ENCODE data around the gene GNAQ. TPM values are rescaled to one million over a fixed set of nuclear protein-coding genes. Genes with fewer than 3 reads are reported as not detected.
"Not testable (repeated sequence)": the region's sequence is repeated elsewhere in the genome, so short reads cannot be mapped to it uniquely, and the experiment has no call there.

GNAQ gene
- total RNA-seq, 1 experiment from 2014 or later, result 55.5 TPM

- ChIA-PET CTCF (interaction anchor here (1.2 kb wide), 1 partner anchor 15 kb away, joined by 3 read pairs; no protein-coding TSS in a partner anchor), POLR2A (no interaction called here)
- DNase-seq (ENCODE audit: low spot score) (no peak), ATAC-seq (no peak)
- H3K27me3 Mint-ChIP-seq (ENCODE audit: low read depth), result no peaks in the 10 kb centered on the region
- TF ChIP-seq ETV6 (CRISPR knock-in tag; IDR thresholded peaks at IDR 0.05), result no peak
- no peak for TF ChIP-seq NFE2L1 (CRISPR knock-in tag; IDR thresholded peaks at IDR 0.05)
- TF ChIP-seq, protein P1, sequence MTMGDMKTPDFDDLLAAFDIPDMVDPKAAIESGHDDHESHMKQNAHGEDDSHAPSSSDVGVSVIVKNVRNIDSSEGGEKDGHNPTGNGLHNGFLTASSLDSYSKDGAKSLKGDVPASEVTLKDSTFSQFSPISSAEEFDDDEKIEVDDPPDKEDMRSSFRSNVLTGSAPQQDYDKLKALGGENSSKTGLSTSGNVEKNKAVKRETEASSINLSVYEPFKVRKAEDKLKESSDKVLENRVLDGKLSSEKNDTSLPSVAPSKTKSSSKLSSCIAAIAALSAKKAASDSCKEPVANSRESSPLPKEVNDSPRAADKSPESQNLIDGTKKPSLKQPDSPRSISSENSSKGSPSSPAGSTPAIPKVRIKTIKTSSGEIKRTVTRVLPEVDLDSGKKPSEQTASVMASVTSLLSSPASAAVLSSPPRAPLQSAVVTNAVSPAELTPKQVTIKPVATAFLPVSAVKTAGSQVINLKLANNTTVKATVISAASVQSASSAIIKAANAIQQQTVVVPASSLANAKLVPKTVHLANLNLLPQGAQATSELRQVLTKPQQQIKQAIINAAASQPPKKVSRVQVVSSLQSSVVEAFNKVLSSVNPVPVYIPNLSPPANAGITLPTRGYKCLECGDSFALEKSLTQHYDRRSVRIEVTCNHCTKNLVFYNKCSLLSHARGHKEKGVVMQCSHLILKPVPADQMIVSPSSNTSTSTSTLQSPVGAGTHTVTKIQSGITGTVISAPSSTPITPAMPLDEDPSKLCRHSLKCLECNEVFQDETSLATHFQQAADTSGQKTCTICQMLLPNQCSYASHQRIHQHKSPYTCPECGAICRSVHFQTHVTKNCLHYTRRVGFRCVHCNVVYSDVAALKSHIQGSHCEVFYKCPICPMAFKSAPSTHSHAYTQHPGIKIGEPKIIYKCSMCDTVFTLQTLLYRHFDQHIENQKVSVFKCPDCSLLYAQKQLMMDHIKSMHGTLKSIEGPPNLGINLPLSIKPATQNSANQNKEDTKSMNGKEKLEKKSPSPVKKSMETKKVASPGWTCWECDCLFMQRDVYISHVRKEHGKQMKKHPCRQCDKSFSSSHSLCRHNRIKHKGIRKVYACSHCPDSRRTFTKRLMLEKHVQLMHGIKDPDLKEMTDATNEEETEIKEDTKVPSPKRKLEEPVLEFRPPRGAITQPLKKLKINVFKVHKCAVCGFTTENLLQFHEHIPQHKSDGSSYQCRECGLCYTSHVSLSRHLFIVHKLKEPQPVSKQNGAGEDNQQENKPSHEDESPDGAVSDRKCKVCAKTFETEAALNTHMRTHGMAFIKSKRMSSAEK (CRISPR knock-in tag; IDR thresholded peaks at IDR 0.05; ENCODE audit: borderline replicate concordance), result no peak
- TF ChIP-seq ERG (CRISPR knock-in tag; IDR thresholded peaks at IDR 0.05), result no peak
- no peak overlapping the region for H3K27ac Mint-ChIP-seq
- H3K4me1 Mint-ChIP-seq, result peaks cover 38% of the 10 kb centered on the region
- H3K4me3 Mint-ChIP-seq, result no peak overlapping the region
- no peaks in the 10 kb centered on the region for H3K36me3 Mint-ChIP-seq
- H3K9me3 Mint-ChIP-seq, result no peaks in the 10 kb centered on the region
These were observed 149.3 kb downstream of the GNAQ start for GRCh38 chr9:77882294-77882693.

DNA sequence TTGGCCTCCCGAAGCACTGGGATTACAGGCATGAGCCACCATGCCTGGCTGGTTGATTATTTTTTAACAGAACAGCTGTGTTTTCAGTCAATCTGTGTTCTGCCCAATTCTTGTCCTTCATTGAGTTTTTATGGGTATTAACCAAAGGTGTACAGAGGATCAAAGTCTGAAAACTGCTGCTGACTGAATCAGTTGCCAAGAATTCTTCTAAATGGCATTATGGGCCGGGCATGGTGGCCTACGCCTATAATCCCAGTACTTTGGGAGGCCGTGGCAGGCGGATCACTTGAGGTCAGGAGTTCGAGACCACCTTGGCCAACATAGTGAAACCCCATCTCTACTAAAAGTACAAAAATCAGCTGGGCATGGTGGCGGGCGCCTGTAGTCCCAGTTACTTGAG lies 150.0 kb downstream of the GNAQ start:
- H3K27ac Mint-ChIP-seq; H3K9me3 Mint-ChIP-seq; H3K36me3 Mint-ChIP-seq; H3K27me3 Mint-ChIP-seq (ENCODE audit: low read depth); ATAC-seq; POLR2A ChIA-PET; DNase-seq (ENCODE audit: low spot score); H3K4me3 Mint-ChIP-seq: not testable (repeated sequence)
- H3K4me1 Mint-ChIP-seq, result peaks cover 39% of the 10 kb centered on the region
- CTCF ChIA-PET, result interaction anchor here (1.2 kb wide), 1 partner anchor 15 kb away, joined by 3 read pairs; no protein-coding TSS in a partner anchor

- H3K4me3 Mint-ChIP-seq, result no peak overlapping the region
- H3K9me3 Mint-ChIP-seq, result no peaks in the 10 kb centered on the region
- H3K27ac Mint-ChIP-seq, result no peak overlapping the region
- POLR2A ChIA-PET, result no interaction called here
- CTCF ChIA-PET, result interaction anchor here (1.2 kb wide), 1 partner anchor 16 kb away, joined by 3 read pairs; no protein-coding TSS in a partner anchor
- DNase-seq (ENCODE audit: low spot score) (no peak), ATAC-seq (no peak)
- H3K4me1 Mint-ChIP-seq, result peaks cover 44% of the 10 kb centered on the region
- no peaks in the 10 kb centered on the region for H3K27me3 Mint-ChIP-seq (ENCODE audit: low read depth)
- no peaks in the 10 kb centered on the region for H3K36me3 Mint-ChIP-seq
- TF ChIP-seq, protein P2, sequence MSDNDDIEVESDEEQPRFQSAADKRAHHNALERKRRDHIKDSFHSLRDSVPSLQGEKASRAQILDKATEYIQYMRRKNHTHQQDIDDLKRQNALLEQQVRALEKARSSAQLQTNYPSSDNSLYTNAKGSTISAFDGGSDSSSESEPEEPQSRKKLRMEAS (CRISPR knock-in tag; IDR thresholded peaks at IDR 0.05), result no peak
- TF ChIP-seq HMGA2 (CRISPR knock-in tag; IDR thresholded peaks at IDR 0.05) (no peak), OVOL2 (CRISPR knock-in tag; IDR thresholded peaks at IDR 0.05; ENCODE audit: borderline replicate concordance) (no peak), ZNF219 (CRISPR knock-in tag; IDR thresholded peaks at IDR 0.05; ENCODE audit: borderline replicate concordance) (no peak), CDX4 (CRISPR knock-in tag; IDR thresholded peaks at IDR 0.05; ENCODE audit: borderline replicate concordance) (no peak), GABPB1 (CRISPR knock-in tag; IDR thresholded peaks at IDR 0.05) (no peak), ATF1 (CRISPR knock-in tag; IDR thresholded peaks at IDR 0.05) (no peak), TEAD4 (CRISPR knock-in tag; IDR thresholded peaks at IDR 0.05) (no peak), FOXP1 (CRISPR knock-in tag; IDR thresholded peaks at IDR 0.05; ENCODE audit: borderline replicate concordance) (no peak), GRHL2 (CRISPR knock-in tag; IDR thresholded peaks at IDR 0.05; ENCODE audit: insufficient replicate concordance, severe bottlenecking) (no peak), SP1 (CRISPR knock-in tag; conservative IDR thresholded peaks at IDR 0.05) (no peak), CREM (CRISPR knock-in tag; IDR thresholded peaks at IDR 0.05) (no peak), E2F4 (CRISPR knock-in tag; IDR thresholded peaks at IDR 0.05; ENCODE audit: borderline replicate concordance, low read depth) (no peak)
- TF ChIP-seq, protein P3, sequence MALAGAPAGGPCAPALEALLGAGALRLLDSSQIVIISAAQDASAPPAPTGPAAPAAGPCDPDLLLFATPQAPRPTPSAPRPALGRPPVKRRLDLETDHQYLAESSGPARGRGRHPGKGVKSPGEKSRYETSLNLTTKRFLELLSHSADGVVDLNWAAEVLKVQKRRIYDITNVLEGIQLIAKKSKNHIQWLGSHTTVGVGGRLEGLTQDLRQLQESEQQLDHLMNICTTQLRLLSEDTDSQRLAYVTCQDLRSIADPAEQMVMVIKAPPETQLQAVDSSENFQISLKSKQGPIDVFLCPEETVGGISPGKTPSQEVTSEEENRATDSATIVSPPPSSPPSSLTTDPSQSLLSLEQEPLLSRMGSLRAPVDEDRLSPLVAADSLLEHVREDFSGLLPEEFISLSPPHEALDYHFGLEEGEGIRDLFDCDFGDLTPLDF (CRISPR knock-in tag; IDR thresholded peaks at IDR 0.05), result no peak
- TF ChIP-seq, protein P4, sequence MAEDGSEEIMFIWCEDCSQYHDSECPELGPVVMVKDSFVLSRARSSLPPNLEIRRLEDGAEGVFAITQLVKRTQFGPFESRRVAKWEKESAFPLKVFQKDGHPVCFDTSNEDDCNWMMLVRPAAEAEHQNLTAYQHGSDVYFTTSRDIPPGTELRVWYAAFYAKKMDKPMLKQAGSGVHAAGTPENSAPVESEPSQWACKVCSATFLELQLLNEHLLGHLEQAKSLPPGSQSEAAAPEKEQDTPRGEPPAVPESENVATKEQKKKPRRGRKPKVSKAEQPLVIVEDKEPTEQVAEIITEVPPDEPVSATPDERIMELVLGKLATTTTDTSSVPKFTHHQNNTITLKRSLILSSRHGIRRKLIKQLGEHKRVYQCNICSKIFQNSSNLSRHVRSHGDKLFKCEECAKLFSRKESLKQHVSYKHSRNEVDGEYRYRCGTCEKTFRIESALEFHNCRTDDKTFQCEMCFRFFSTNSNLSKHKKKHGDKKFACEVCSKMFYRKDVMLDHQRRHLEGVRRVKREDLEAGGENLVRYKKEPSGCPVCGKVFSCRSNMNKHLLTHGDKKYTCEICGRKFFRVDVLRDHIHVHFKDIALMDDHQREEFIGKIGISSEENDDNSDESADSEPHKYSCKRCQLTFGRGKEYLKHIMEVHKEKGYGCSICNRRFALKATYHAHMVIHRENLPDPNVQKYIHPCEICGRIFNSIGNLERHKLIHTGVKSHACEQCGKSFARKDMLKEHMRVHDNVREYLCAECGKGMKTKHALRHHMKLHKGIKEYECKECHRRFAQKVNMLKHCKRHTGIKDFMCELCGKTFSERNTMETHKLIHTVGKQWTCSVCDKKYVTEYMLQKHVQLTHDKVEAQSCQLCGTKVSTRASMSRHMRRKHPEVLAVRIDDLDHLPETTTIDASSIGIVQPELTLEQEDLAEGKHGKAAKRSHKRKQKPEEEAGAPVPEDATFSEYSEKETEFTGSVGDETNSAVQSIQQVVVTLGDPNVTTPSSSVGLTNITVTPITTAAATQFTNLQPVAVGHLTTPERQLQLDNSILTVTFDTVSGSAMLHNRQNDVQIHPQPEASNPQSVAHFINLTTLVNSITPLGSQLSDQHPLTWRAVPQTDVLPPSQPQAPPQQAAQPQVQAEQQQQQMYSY (CRISPR knock-in tag; IDR thresholded peaks at IDR 0.05), result no peak
These were observed 150.5 kb downstream of the GNAQ start for GRCh38 chr9:77881111-77881510.

Data from WTC11 (cell line).